Kidney (tissue), 14 donors: Measurements from ENCODE around the gene CRACDL. TPM values are rescaled to one million over a fixed set of nuclear protein-coding genes. Genes with fewer than 3 reads are reported as not detected.

Experiments used
- DNase-seq, 5 donors: peaks; one replicate each; pipeline ENCODE4 v3.0.0-alpha.2; 2013 to 2020
- FAIRE-seq: peaks from 2 replicates; lab custom pipeline; 2012; peaks lifted over from hg19 to GRCh38; lab: Jason Lieb, UNC
- H3K27ac ChIP-seq, 2 donors: one replicate each; pipeline ENCODE4 v1.7.0; 2013; ENCODE audit warnings: low read depth in 2 of 2, low read length in 2 of 2, inconsistent platforms in 1 of 2
- H3K27me3 ChIP-seq: one replicate; pipeline ENCODE4 v1.7.1; 2013; ENCODE audit warnings: low read length, inconsistent platforms; ENCODE audit not compliant: control insufficient read depth, insufficient read depth
- H3K36me3 ChIP-seq, 3 donors: one replicate each; pipeline versions ENCODE4 v1.7.0 to v1.7.1; 2013; ENCODE audit warnings: low read length in 3 of 3, control low read depth in 1 of 3, inconsistent platforms in 1 of 3; ENCODE audit not compliant: insufficient read depth in 3 of 3, control insufficient read depth in 2 of 3
- H3K4me1 ChIP-seq, 3 donors: one replicate each; pipeline versions ENCODE4 v1.7.0 to v1.7.1; 2013; ENCODE audit warnings: low read length in 3 of 3, inconsistent platforms in 1 of 3, low read depth in 1 of 3; ENCODE audit not compliant: control insufficient read depth in 2 of 3, insufficient read depth in 2 of 3
- H3K4me3 ChIP-seq, 3 donors: one replicate each; pipeline versions ENCODE4 v1.7.0 to v1.8.1; 2013; ENCODE audit warnings: low read length in 3 of 3, control low read depth in 1 of 3, inconsistent platforms in 1 of 3
- H3K9ac ChIP-seq, 3 donors: one replicate each; pipeline versions ENCODE4 v1.7.0 to v1.7.1; 2013; ENCODE audit warnings: low read length in 3 of 3, control low read depth in 1 of 3, inconsistent platforms in 1 of 3
- H3K9me3 ChIP-seq, 3 donors: one replicate each; pipeline versions ENCODE4 v1.7.0 to v1.7.1; 2013; ENCODE audit warnings: low read length in 3 of 3, control low read depth in 1 of 3, inconsistent platforms in 1 of 3; ENCODE audit not compliant: control insufficient read depth in 2 of 3, insufficient read depth in 1 of 3
- intact Hi-C: fragments of 100-400 bp; cut with DNase I; formaldehyde crosslinking; loops from one replicate; pipeline ENCODE4 v1.11.1; 2022
- polyA plus RNA-seq: library from polyadenylated mRNA; stranded (reverse); fragments of 350-450 nt; fragmentation: Illumina TruSeq; extraction: RNeasy Lipid Tissue Mini Kit (QIAGEN cat#74804); gene quantifications from one replicate; pipeline ENCODE4 v1.2.3, GENCODE V29; 2014; ENCODE audit warnings: low read depth, low replicate concordance; ENCODE audit not compliant: insufficient read depth
- total RNA-seq: library from RNA; stranded (reverse); fragmentation: NEBNext Ultra II Directional; extraction: Animal tissue kit (Norgen Biotek cat#: 25700); gene quantifications from one replicate; pipeline ENCODE4 v1.2.1, GENCODE V29; 2021
- TF ChIP-seq, protein P1 (sequence below): IDR thresholded peaks from 3 replicates; pipeline ENCODE4 v1.5.1; 2012; ENCODE audit warnings: mild to moderate bottlenecking, moderate library complexity, borderline replicate concordance; ENCODE audit not compliant: insufficient read depth; ENCODE audit errors: extremely low read depth
- donor health status: control.
- donor health status: control.
- donor health status: control.
- donor health status: control.
- donor health status: control.
- donor health status: DM: yes; HTN: yes; CAD: no.
- donor health status: Normal renal cell carcinoma (clear cell type).

CRACDL gene
- total and polyA plus RNA-seq, 2 donors from 2014 or later: 4.3 to 14.8 TPM

DNA sequence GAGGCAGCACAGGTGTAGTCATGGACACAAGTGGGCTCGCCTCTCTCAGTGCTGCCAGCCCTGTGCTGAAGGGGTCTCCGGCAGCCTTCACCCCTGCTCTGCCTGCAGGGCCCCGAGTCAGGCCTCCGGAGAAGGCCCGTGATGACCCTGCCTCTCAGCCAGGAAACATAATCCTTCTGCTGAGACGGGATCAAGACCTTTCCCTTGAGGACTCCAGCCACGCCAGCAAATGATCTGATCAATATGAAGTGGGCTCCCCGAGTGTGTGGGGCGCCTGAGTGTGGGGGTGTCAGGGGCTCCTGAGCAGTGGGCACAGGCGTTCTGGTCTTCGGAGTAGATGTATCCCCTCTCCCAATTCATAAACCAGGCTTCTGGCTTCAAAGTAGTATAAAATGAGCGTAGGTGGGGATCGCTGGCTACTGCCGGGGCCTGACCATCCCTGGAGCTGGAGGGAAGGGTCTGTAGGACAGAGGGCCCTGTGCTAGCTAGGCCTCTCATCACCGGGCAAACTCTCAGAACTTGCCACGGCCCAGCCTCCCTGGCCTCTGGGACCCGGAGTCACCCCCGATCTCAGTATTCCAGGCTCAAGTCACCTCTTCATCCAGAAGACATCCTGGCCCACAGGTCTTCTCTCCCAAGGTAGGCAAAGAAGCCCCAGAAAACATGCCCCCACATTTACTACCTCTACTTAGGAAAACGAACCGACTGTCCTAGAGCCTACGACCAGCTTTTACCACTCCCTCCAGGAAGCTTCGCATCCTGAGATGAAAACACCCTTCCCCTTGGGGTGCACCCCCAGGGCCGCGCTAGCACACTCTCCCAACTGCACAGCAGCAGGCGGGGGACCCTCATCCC is 33.6 kb downstream of the CRACDL start:
- Histone ChIP-seq H3K36me3 (no peaks in the 10 kb centered on the region), H3K27ac (no peak overlapping the region), H3K4me3 (no peak overlapping the region), H3K9ac (no peak overlapping the region), H3K4me1 (no peaks in the 10 kb centered on the region), H3K27me3 (no peaks in the 10 kb centered on the region), H3K9me3 (no peaks in the 10 kb centered on the region)
- DNase-seq (peak in 1 of 5 donors; percentile 34), FAIRE-seq (no peak)
- TF ChIP-seq, protein P1, sequence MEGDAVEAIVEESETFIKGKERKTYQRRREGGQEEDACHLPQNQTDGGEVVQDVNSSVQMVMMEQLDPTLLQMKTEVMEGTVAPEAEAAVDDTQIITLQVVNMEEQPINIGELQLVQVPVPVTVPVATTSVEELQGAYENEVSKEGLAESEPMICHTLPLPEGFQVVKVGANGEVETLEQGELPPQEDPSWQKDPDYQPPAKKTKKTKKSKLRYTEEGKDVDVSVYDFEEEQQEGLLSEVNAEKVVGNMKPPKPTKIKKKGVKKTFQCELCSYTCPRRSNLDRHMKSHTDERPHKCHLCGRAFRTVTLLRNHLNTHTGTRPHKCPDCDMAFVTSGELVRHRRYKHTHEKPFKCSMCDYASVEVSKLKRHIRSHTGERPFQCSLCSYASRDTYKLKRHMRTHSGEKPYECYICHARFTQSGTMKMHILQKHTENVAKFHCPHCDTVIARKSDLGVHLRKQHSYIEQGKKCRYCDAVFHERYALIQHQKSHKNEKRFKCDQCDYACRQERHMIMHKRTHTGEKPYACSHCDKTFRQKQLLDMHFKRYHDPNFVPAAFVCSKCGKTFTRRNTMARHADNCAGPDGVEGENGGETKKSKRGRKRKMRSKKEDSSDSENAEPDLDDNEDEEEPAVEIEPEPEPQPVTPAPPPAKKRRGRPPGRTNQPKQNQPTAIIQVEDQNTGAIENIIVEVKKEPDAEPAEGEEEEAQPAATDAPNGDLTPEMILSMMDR: no peak
- intact Hi-C loops: no loop called here

DNA sequence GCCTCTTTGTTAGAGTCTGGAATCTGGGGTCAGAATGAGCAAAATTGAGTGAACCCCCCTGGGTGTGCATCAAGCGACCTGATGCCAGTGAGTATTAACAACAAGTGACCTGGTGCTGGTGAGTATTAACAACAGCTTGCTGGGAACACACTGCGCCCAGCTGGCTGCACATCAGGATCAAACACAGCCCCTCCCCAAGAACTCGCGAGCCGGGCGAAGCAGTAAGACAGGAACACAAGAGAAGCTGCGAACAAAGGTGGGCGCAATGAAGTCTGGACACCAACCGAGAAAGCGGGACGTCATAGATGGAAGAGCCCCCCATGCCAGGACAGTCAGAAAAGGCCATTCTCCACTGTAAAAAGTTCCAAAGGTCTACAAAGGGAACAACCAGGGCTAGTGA is 34.3 kb downstream of the CRACDL start:
- Histone ChIP-seq H3K4me1 (no peaks in the 10 kb centered on the region), H3K27me3 (no peaks in the 10 kb centered on the region), H3K4me3 (no peak overlapping the region), H3K9ac (no peak overlapping the region), H3K27ac (no peak overlapping the region), H3K36me3 (no peaks in the 10 kb centered on the region), H3K9me3 (no peaks in the 10 kb centered on the region)
- DNase-seq (peak in 1 of 5 donors; percentile 32), FAIRE-seq (no peak)
- intact Hi-C loops: no loop called here
- TF ChIP-seq, protein P1: no peak

DNA sequence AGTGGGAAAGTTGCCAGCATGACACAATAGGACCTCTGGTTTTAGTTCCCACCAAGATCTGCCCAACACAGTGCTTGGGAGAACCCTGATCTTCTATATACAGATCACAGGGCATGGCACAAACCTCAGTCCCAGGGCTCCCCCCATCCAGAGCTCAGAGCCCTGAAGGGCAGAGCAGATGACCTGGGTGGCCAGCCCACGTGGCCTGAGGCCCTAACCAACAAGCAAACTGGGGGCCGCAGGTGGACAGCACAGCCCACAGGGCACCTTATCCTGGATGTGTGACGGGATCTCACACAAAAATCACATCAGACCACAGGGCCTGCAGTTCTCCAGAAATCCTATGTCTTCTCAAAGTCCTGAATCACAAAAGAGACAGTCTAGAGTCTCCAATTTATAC is 34.7 kb downstream of the CRACDL start:
- Histone ChIP-seq H3K4me1 (no peaks in the 10 kb centered on the region), H3K4me3 (no peak overlapping the region), H3K27ac (no peak overlapping the region), H3K9ac (no peak overlapping the region), H3K9me3 (no peaks in the 10 kb centered on the region), H3K27me3 (no peaks in the 10 kb centered on the region), H3K36me3 (no peaks in the 10 kb centered on the region)
- intact Hi-C loops: no loop called here
- DNase-seq: peak in 1 of 5 donors; percentile 22
- FAIRE-seq: no peak
- TF ChIP-seq, protein P1: no peak
